ENCODE results near the gene GTF2A1.

DNA sequence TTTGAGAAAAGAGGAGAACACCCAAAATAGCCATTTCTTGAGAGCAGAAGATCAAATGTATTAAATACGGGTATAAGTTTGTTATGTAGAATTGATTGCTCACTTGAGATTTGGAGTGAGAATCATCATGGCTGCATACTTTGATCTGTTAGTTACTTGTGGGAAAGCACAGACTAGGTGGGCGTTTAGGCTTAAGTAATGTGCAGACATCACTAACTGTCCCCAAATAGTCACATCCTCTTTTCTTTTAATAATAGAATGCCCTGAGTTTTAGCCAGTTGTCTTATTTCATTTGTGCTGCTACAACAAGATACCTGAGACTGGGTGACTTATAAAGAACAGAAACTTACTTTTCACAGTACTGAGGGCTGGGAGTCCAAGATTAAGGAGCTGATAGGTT is 14.3 kb upstream of the GTF2A1 start:
- TF ChIP-seq, protein P1, sequence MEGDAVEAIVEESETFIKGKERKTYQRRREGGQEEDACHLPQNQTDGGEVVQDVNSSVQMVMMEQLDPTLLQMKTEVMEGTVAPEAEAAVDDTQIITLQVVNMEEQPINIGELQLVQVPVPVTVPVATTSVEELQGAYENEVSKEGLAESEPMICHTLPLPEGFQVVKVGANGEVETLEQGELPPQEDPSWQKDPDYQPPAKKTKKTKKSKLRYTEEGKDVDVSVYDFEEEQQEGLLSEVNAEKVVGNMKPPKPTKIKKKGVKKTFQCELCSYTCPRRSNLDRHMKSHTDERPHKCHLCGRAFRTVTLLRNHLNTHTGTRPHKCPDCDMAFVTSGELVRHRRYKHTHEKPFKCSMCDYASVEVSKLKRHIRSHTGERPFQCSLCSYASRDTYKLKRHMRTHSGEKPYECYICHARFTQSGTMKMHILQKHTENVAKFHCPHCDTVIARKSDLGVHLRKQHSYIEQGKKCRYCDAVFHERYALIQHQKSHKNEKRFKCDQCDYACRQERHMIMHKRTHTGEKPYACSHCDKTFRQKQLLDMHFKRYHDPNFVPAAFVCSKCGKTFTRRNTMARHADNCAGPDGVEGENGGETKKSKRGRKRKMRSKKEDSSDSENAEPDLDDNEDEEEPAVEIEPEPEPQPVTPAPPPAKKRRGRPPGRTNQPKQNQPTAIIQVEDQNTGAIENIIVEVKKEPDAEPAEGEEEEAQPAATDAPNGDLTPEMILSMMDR (IDR thresholded peaks at IDR 0.05; ENCODE audit: low read depth, low read length, missing input control): no peak
- TF ChIP-seq JUND (IDR thresholded peaks at IDR 0.05) (no peak), GABPA (IDR thresholded peaks at IDR 0.05 in 1 of 2, conservative IDR thresholded peaks at IDR 0.05 in 1 of 2) (no peak), HNF4A (conservative IDR thresholded peaks at IDR 0.05) (no peak)
- TF ChIP-seq, protein P2, sequence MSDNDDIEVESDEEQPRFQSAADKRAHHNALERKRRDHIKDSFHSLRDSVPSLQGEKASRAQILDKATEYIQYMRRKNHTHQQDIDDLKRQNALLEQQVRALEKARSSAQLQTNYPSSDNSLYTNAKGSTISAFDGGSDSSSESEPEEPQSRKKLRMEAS (IDR thresholded peaks at IDR 0.05): no peak
- TF ChIP-seq, protein P3, sequence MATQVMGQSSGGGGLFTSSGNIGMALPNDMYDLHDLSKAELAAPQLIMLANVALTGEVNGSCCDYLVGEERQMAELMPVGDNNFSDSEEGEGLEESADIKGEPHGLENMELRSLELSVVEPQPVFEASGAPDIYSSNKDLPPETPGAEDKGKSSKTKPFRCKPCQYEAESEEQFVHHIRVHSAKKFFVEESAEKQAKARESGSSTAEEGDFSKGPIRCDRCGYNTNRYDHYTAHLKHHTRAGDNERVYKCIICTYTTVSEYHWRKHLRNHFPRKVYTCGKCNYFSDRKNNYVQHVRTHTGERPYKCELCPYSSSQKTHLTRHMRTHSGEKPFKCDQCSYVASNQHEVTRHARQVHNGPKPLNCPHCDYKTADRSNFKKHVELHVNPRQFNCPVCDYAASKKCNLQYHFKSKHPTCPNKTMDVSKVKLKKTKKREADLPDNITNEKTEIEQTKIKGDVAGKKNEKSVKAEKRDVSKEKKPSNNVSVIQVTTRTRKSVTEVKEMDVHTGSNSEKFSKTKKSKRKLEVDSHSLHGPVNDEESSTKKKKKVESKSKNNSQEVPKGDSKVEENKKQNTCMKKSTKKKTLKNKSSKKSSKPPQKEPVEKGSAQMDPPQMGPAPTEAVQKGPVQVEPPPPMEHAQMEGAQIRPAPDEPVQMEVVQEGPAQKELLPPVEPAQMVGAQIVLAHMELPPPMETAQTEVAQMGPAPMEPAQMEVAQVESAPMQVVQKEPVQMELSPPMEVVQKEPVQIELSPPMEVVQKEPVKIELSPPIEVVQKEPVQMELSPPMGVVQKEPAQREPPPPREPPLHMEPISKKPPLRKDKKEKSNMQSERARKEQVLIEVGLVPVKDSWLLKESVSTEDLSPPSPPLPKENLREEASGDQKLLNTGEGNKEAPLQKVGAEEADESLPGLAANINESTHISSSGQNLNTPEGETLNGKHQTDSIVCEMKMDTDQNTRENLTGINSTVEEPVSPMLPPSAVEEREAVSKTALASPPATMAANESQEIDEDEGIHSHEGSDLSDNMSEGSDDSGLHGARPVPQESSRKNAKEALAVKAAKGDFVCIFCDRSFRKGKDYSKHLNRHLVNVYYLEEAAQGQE (IDR thresholded peaks at IDR 0.05): no peak
